T-helper 17 cell (primary cell): ENCODE measurements around the gene CLCA1. TPM values are rescaled to one million over a fixed set of nuclear protein-coding genes. Genes with fewer than 3 reads are reported as not detected.

Experiments used
- ATAC-seq: fragments of 150-1000 bp; cut with Tn5 transposase; 2 replicates; pipeline ENCODE4 v1.10.0; 2021; ENCODE audit warnings: mild to moderate bottlenecking, moderate library complexity
- DNase-seq, 3 donors: peaks; one replicate each; pipeline versions ENCODE4 v3.0.0 to v3.0.0-alpha.2; 2020 to 2021
- H3K9me3 ChIP-seq: one replicate; pipeline ENCODE4 v1.7.0; 2013; ENCODE audit warnings: low read length, mild to moderate bottlenecking; ENCODE audit not compliant: control insufficient read depth, poor library complexity, severe bottlenecking
- H3K27ac Mint-ChIP-seq: one replicate; pipeline ENCODE4 v1.8.0; 2022; ENCODE audit warnings: mild to moderate bottlenecking, moderate library complexity, mixed read lengths
- H3K27me3 Mint-ChIP-seq: one replicate; pipeline ENCODE4 v1.8.0; 2022; ENCODE audit warnings: mixed read lengths
- H3K36me3 Mint-ChIP-seq: one replicate; pipeline ENCODE4 v1.8.0; 2022; ENCODE audit warnings: low read depth, mixed read lengths
- H3K4me1 Mint-ChIP-seq: one replicate; pipeline ENCODE4 v1.8.0; 2022; ENCODE audit warnings: mild to moderate bottlenecking, mixed read lengths
- H3K4me3 Mint-ChIP-seq: one replicate; pipeline ENCODE4 v1.8.0; 2022; ENCODE audit warnings: mild to moderate bottlenecking, moderate library complexity, mixed read lengths
- total RNA-seq, 4 donors: library from RNA in 2 of 4; stranded (reverse) in 2 of 4; gene quantifications; one replicate each; pipeline ENCODE4 v1.2.3 and lab custom pipeline; 2022 to 2026

CLCA1 gene
- total RNA-seq, 2 donors from 2014 or later, result not detected

GRCh38 chr1:86520789-86521521 is 52.2 kb downstream of the CLCA1 start:
- DNase-seq (no peak), ATAC-seq (no peak)
- no peaks in the 10 kb centered on the region for H3K36me3 Mint-ChIP-seq
- no peak overlapping the region for H3K4me3 Mint-ChIP-seq
- no peaks in the 10 kb centered on the region for H3K4me1 Mint-ChIP-seq
- no peak overlapping the region for H3K27ac Mint-ChIP-seq
- H3K9me3 ChIP-seq, result no peaks in the 10 kb centered on the region
- H3K27me3 Mint-ChIP-seq, result peaks cover 4% of the 10 kb centered on the region

GRCh38 chr1:86521522-86521891 is 52.8 kb downstream of the CLCA1 start:
- Mint-ChIP-seq H3K27ac (no peak overlapping the region), H3K36me3 (no peaks in the 10 kb centered on the region), H3K27me3 (peaks cover 9% of the 10 kb centered on the region), H3K4me3 (no peak overlapping the region), H3K4me1 (no peaks in the 10 kb centered on the region)
- ATAC-seq (no peak), DNase-seq (no peak)
- H3K9me3 ChIP-seq, result no peaks in the 10 kb centered on the region

- Mint-ChIP-seq H3K4me1 (no peaks in the 10 kb centered on the region), H3K27ac (no peak overlapping the region), H3K27me3 (peaks cover 9% of the 10 kb centered on the region), H3K4me3 (no peak overlapping the region), H3K36me3 (no peaks in the 10 kb centered on the region)
- ATAC-seq (no peak), DNase-seq (no peak)
- H3K9me3 ChIP-seq, result no peaks in the 10 kb centered on the region
Observed at GRCh38 chr1:86522240-86522639, 53.5 kb downstream of the CLCA1 start.

- ATAC-seq (no peak), DNase-seq (no peak)
- no peaks in the 10 kb centered on the region for H3K9me3 ChIP-seq
- no peaks in the 10 kb centered on the region for H3K4me1 Mint-ChIP-seq
- no peak overlapping the region for H3K4me3 Mint-ChIP-seq
- peaks cover 9% of the 10 kb centered on the region for H3K27me3 Mint-ChIP-seq
- H3K36me3 Mint-ChIP-seq, result no peaks in the 10 kb centered on the region
- no peak overlapping the region for H3K27ac Mint-ChIP-seq
Observed at GRCh38 chr1:86523670-86524354, 55.1 kb downstream of the CLCA1 start.

- Mint-ChIP-seq H3K27ac (no peak overlapping the region), H3K27me3 (peaks cover 9% of the 10 kb centered on the region), H3K4me3 (no peak overlapping the region), H3K36me3 (no peaks in the 10 kb centered on the region), H3K4me1 (no peaks in the 10 kb centered on the region)
- DNase-seq, result no peak
- no peaks in the 10 kb centered on the region for H3K9me3 ChIP-seq
- ATAC-seq, result no peak
Observed at GRCh38 chr1:86527306-86527705, 58.6 kb downstream of the CLCA1 start.

- no peak overlapping the region for H3K4me3 Mint-ChIP-seq
- no peak overlapping the region for H3K27ac Mint-ChIP-seq
- no peaks in the 10 kb centered on the region for H3K4me1 Mint-ChIP-seq
- H3K36me3 Mint-ChIP-seq, result no peaks in the 10 kb centered on the region
- ATAC-seq (no peak), DNase-seq (no peak)
- H3K27me3 Mint-ChIP-seq, result peaks cover 28% of the 10 kb centered on the region
- H3K9me3 ChIP-seq, result no peaks in the 10 kb centered on the region
Observed at GRCh38 chr1:86530211-86530845, 61.6 kb downstream of the CLCA1 start.

GRCh38 chr1:86537928-86538695 is 69.4 kb downstream of the CLCA1 start:
- peaks cover 55% of the 10 kb centered on the region for H3K27me3 Mint-ChIP-seq
- no peak overlapping the region for H3K27ac Mint-ChIP-seq
- H3K4me1 Mint-ChIP-seq, result no peaks in the 10 kb centered on the region
- no peak overlapping the region for H3K4me3 Mint-ChIP-seq
- no peaks in the 10 kb centered on the region for H3K9me3 ChIP-seq
- H3K36me3 Mint-ChIP-seq, result no peaks in the 10 kb centered on the region
- ATAC-seq (no peak), DNase-seq (no peak)

GRCh38 chr1:86538775-86539174 is 70.0 kb downstream of the CLCA1 start:
- no peaks in the 10 kb centered on the region for H3K9me3 ChIP-seq
- H3K27me3 Mint-ChIP-seq, result peaks cover 53% of the 10 kb centered on the region
- no peak overlapping the region for H3K27ac Mint-ChIP-seq
- no peaks in the 10 kb centered on the region for H3K36me3 Mint-ChIP-seq
- DNase-seq (no peak), ATAC-seq (no peak)
- H3K4me3 Mint-ChIP-seq, result no peak overlapping the region
- H3K4me1 Mint-ChIP-seq, result no peaks in the 10 kb centered on the region

GRCh38 chr1:86541859-86542258 is 73.1 kb downstream of the CLCA1 start:
- Mint-ChIP-seq H3K4me1 (no peaks in the 10 kb centered on the region), H3K27me3 (peaks cover 33% of the 10 kb centered on the region), H3K4me3 (no peak overlapping the region), H3K36me3 (no peaks in the 10 kb centered on the region), H3K27ac (no peak overlapping the region)
- ATAC-seq (no peak), DNase-seq (no peak)
- H3K9me3 ChIP-seq, result no peaks in the 10 kb centered on the region

GRCh38 chr1:86542631-86543030 is 73.9 kb downstream of the CLCA1 start:
- no peaks in the 10 kb centered on the region for H3K36me3 Mint-ChIP-seq
- no peak for ATAC-seq
- no peak overlapping the region for H3K4me3 Mint-ChIP-seq
- H3K27ac Mint-ChIP-seq, result no peak overlapping the region
- DNase-seq, result no peak
- H3K27me3 Mint-ChIP-seq, result peaks cover 28% of the 10 kb centered on the region
- no peaks in the 10 kb centered on the region for H3K4me1 Mint-ChIP-seq
- H3K9me3 ChIP-seq, result no peaks in the 10 kb centered on the region

GRCh38 chr1:86546787-86547221 is 78.1 kb downstream of the CLCA1 start, which contains the start of gene CLCA4:
Gene CLCA4, plus strand, starts transcription at chr1:86547078. Its CDS starts 42 bp downstream, at chr1:86547120.
- no peaks in the 10 kb centered on the region for H3K4me1 Mint-ChIP-seq
- no peak within 1 kb of the TSS for H3K27ac Mint-ChIP-seq
- H3K27me3 Mint-ChIP-seq, result peaks cover 15% of the 10 kb centered on the region
- H3K4me3 Mint-ChIP-seq, result no peak within 1 kb of the TSS
- no peaks in the 10 kb centered on the region for H3K36me3 Mint-ChIP-seq
- DNase-seq (no peak), ATAC-seq (no peak)
- no peaks in the 10 kb centered on the region for H3K9me3 ChIP-seq

GRCh38 chr1:86548839-86549238 is 80.1 kb downstream of the CLCA1 start:
- Mint-ChIP-seq H3K27ac (no peak overlapping the region), H3K36me3 (no peaks in the 10 kb centered on the region), H3K4me3 (no peak overlapping the region), H3K4me1 (no peaks in the 10 kb centered on the region), H3K27me3 (peaks cover 6% of the 10 kb centered on the region)
- no peak for ATAC-seq
- DNase-seq, result no peak
- no peaks in the 10 kb centered on the region for H3K9me3 ChIP-seq
